Rectal smooth muscle tissue (tissue), 1 donor: ENCODE data around the gene SET.

Source experiments
- H3K27ac ChIP-seq: one replicate; pipeline ENCODE4 v1.7.0; 2013; ENCODE audit warnings: low read depth, low read length, inconsistent platforms
- H3K27me3 ChIP-seq: one replicate; pipeline ENCODE4 v1.7.0; 2013; ENCODE audit warnings: low read length; ENCODE audit not compliant: control insufficient read depth, insufficient read depth
- H3K36me3 ChIP-seq: one replicate; pipeline ENCODE4 v1.7.0; 2013; ENCODE audit warnings: low read length; ENCODE audit not compliant: control insufficient read depth, insufficient read depth
- H3K4me1 ChIP-seq: one replicate; pipeline ENCODE4 v1.7.0; 2013; ENCODE audit warnings: low read length; ENCODE audit not compliant: control insufficient read depth, insufficient read depth
- H3K4me3 ChIP-seq: one replicate; pipeline ENCODE4 v1.7.0; 2013; ENCODE audit warnings: low read length
- H3K9ac ChIP-seq: one replicate; pipeline ENCODE4 v1.7.0; 2013; ENCODE audit warnings: low read length

SET gene

GRCh38 chr9:128706045-128706444 lies 17.0 kb downstream of the SET start:
- Histone ChIP-seq H3K36me3 (no peaks in the 10 kb centered on the region), H3K4me3 (no peak overlapping the region), H3K27me3 (no peaks in the 10 kb centered on the region), H3K9ac (no peak overlapping the region), H3K27ac (no peak overlapping the region), H3K4me1 (peaks cover 2% of the 10 kb centered on the region)

GRCh38 chr9:128706671-128707381 lies 17.8 kb downstream of the SET start:
- no peaks in the 10 kb centered on the region for H3K36me3 ChIP-seq
- H3K27ac ChIP-seq: no peak overlapping the region
- no peak overlapping the region for H3K4me3 ChIP-seq
- H3K4me1 ChIP-seq: no peaks in the 10 kb centered on the region
- no peak overlapping the region for H3K9ac ChIP-seq
- no peaks in the 10 kb centered on the region for H3K27me3 ChIP-seq

- Histone ChIP-seq H3K9ac (no peak overlapping the region), H3K27me3 (no peaks in the 10 kb centered on the region), H3K27ac (no peak overlapping the region), H3K4me1 (no peaks in the 10 kb centered on the region), H3K36me3 (no peaks in the 10 kb centered on the region), H3K4me3 (no peak overlapping the region)
These were observed 18.4 kb downstream of the SET start for GRCh38 chr9:128707446-128707845.

GRCh38 chr9:128712451-128713410 lies 23.7 kb downstream of the SET start:
- H3K4me1 ChIP-seq: no peaks in the 10 kb centered on the region

GRCh38 chr9:128713411-128713780 lies 24.4 kb downstream of the SET start:
- Histone ChIP-seq H3K9ac (no peak overlapping the region), H3K27ac (no peak overlapping the region), H3K4me1 (no peaks in the 10 kb centered on the region), H3K36me3 (no peaks in the 10 kb centered on the region), H3K27me3 (no peaks in the 10 kb centered on the region), H3K4me3 (no peak overlapping the region)

More at GRCh38 chr9:128712451-128713410, 23.7 kb downstream of the SET start:
- no peak overlapping the region for H3K9ac ChIP-seq
- H3K36me3 ChIP-seq: no peaks in the 10 kb centered on the region
- no peaks in the 10 kb centered on the region for H3K27me3 ChIP-seq
- H3K27ac ChIP-seq: no peak overlapping the region
- H3K4me3 ChIP-seq: no peak overlapping the region

- no peaks in the 10 kb centered on the region for H3K27me3 ChIP-seq
- H3K4me1 ChIP-seq: no peaks in the 10 kb centered on the region
- no peak overlapping the region for H3K9ac ChIP-seq
- no peak overlapping the region for H3K27ac ChIP-seq
- no peak overlapping the region for H3K4me3 ChIP-seq
- H3K36me3 ChIP-seq: no peaks in the 10 kb centered on the region
These were observed 25.0 kb downstream of the SET start for GRCh38 chr9:128713941-128714573.

- H3K36me3 ChIP-seq: no peaks in the 10 kb centered on the region
- H3K4me3 ChIP-seq: no peak overlapping the region
- no peaks in the 10 kb centered on the region for H3K4me1 ChIP-seq
- no peak overlapping the region for H3K27ac ChIP-seq
- H3K27me3 ChIP-seq: no peaks in the 10 kb centered on the region
- H3K9ac ChIP-seq: no peak overlapping the region
These were observed 25.8 kb downstream of the SET start for GRCh38 chr9:128714586-128715435.

GRCh38 chr9:128715436-128715750 lies 26.4 kb downstream of the SET start:
- H3K27ac ChIP-seq: no peak overlapping the region
- no peak overlapping the region for H3K9ac ChIP-seq
- H3K4me3 ChIP-seq: no peak overlapping the region
- H3K4me1 ChIP-seq: no peaks in the 10 kb centered on the region
- H3K27me3 ChIP-seq: no peaks in the 10 kb centered on the region
- no peaks in the 10 kb centered on the region for H3K36me3 ChIP-seq

- Histone ChIP-seq H3K27me3 (no peaks in the 10 kb centered on the region), H3K4me3 (no peak overlapping the region), H3K27ac (no peak overlapping the region), H3K36me3 (no peaks in the 10 kb centered on the region), H3K9ac (no peak overlapping the region), H3K4me1 (no peaks in the 10 kb centered on the region)
These were observed 27.7 kb downstream of the SET start for GRCh38 chr9:128716581-128717254.

- no peaks in the 10 kb centered on the region for H3K27me3 ChIP-seq
- H3K36me3 ChIP-seq: no peaks in the 10 kb centered on the region
- no peak overlapping the region for H3K9ac ChIP-seq
- no peak overlapping the region for H3K27ac ChIP-seq
- H3K4me1 ChIP-seq: no peaks in the 10 kb centered on the region
- H3K4me3 ChIP-seq: no peak overlapping the region
These were observed 29.0 kb downstream of the SET start for GRCh38 chr9:128718047-128718446.

- no peaks in the 10 kb centered on the region for H3K4me1 ChIP-seq
- no peak overlapping the region for H3K9ac ChIP-seq
- no peak overlapping the region for H3K27ac ChIP-seq
- no peaks in the 10 kb centered on the region for H3K36me3 ChIP-seq
- no peaks in the 10 kb centered on the region for H3K27me3 ChIP-seq
- no peak overlapping the region for H3K4me3 ChIP-seq
These were observed 29.5 kb downstream of the SET start for GRCh38 chr9:128718475-128718874.
